Uterus (tissue), 2 donors: ENCODE data around the gene POLD3.

Source experiments
- POLR2A ChIP-seq, 2 donors: fragments of 450-650 bp; IDR thresholded peaks; one replicate each; pipeline ENCODE4 v1.6.1; 2016; ENCODE audit warnings: antibody characterized with exemption in 2 of 2, mild to moderate bottlenecking in 1 of 2, moderate library complexity in 1 of 2
- TF ChIP-seq, protein P1 (sequence below), 4 experiments: fragments of 200-600 bp in 2 of 4; fragments of 450-650 bp in 2 of 4; sonication (generic) in 2 of 4; IDR thresholded peaks; one replicate each; pipeline ENCODE4 v1.5.1; 2016 to 2019; ENCODE audit warnings: antibody characterized with exemption in 4 of 4, mild to moderate bottlenecking in 2 of 4, moderate library complexity in 1 of 4

DNA sequence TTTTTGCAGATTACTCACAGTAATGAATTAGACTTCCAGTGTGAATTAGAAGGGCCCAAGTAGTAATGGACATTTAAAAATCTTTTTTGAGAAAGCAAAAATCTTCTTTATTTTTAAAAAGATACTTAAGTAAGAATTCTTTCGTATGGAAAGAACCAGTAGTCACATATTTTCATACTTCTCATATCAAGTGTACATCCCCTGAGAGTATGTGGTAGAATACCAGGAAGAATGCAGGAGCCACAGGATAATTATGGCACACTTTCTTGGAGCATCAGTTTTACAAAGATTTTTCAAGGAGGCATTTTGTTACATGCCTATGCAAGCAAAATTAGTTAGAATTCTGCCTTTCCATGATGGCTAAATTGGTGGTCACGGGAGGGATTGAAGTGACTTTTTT, 28.1 kb downstream of the POLD3 start:
- TF ChIP-seq, protein P1, sequence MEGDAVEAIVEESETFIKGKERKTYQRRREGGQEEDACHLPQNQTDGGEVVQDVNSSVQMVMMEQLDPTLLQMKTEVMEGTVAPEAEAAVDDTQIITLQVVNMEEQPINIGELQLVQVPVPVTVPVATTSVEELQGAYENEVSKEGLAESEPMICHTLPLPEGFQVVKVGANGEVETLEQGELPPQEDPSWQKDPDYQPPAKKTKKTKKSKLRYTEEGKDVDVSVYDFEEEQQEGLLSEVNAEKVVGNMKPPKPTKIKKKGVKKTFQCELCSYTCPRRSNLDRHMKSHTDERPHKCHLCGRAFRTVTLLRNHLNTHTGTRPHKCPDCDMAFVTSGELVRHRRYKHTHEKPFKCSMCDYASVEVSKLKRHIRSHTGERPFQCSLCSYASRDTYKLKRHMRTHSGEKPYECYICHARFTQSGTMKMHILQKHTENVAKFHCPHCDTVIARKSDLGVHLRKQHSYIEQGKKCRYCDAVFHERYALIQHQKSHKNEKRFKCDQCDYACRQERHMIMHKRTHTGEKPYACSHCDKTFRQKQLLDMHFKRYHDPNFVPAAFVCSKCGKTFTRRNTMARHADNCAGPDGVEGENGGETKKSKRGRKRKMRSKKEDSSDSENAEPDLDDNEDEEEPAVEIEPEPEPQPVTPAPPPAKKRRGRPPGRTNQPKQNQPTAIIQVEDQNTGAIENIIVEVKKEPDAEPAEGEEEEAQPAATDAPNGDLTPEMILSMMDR (IDR thresholded peaks at IDR 0.05): no peak
- TF ChIP-seq POLR2A (IDR thresholded peaks at IDR 0.05): no peak
